HEK293 (cell line): ENCODE measurements around the gene BAG1.
A peak's percentile ranks its signal among the peaks of the same experiment; 100 is the strongest.

ENCODE experiments used
- CTCF ChIA-PET: fragments of 350-600 bp; formaldehyde crosslinking; extraction: SDS; loops from one replicate; lab custom pipeline; 2021; ENCODE audit warnings: antibody characterized with exemption; lab: Yijun Ruan, JAX
- POLR2A ChIA-PET: fragments of 300-600 bp; formaldehyde crosslinking; extraction: SDS; loops from one replicate; lab custom pipeline; 2020; ENCODE audit warnings: antibody characterized with exemption, inconsistent platforms; lab: Yijun Ruan, JAX
- H3K27ac ChIP-seq: fragments of 200-500 bp; sonication (Bioruptor generic); 2 replicates; pipeline ENCODE4 v1.5.1; 2014; ENCODE audit warnings: low read depth, low read length, control low read depth, inconsistent platforms; ENCODE audit errors: extremely low read depth
- H3K36me3 ChIP-seq, 2 experiments: fragments of 200-500 bp in 1 of 2; sonication (Bioruptor generic) in 1 of 2; 1 replicate in 1 of 2; 2 replicates in 1 of 2; pipeline ENCODE4 v1.5.1; 2014 to 2017; ENCODE audit warnings: inconsistent platforms in 2 of 2, low read length in 2 of 2; ENCODE audit not compliant: control insufficient read depth in 2 of 2, insufficient read depth in 1 of 2
- H3K4me1 ChIP-seq: fragments of 200-500 bp; sonication (Bioruptor generic); 2 replicates; pipeline ENCODE4 v1.5.1; 2014; ENCODE audit warnings: mild to moderate bottlenecking, low read length, inconsistent platforms; ENCODE audit not compliant: control insufficient read depth, insufficient read depth
- H3K4me3 ChIP-seq: 2 replicates; pipeline ENCODE4 v1.5.1; 2011; ENCODE audit warnings: low read depth, mild to moderate bottlenecking, control low read depth, low read length, moderate library complexity
- H3K9me3 ChIP-seq: fragments of 200-500 bp; sonication (Bioruptor generic); 2 replicates; pipeline ENCODE4 v1.5.1; 2014; ENCODE audit warnings: low read depth, low read length, inconsistent platforms; ENCODE audit not compliant: control insufficient read depth, insufficient read depth
- BCL11A ChIP-seq: fragments of 450-650 bp; formaldehyde crosslinking; IDR thresholded peaks from 2 replicates; pipeline ENCODE4 v1.5.1; 2016; ENCODE audit warnings: low read depth, missing biosample characterization, missing genetic modification characterization
- KLF1 ChIP-seq: fragments of 450-650 bp; formaldehyde crosslinking; IDR thresholded peaks from 2 replicates; pipeline ENCODE4 v1.5.1; 2016; ENCODE audit warnings: missing biosample characterization, missing genetic modification characterization
- KLF8 ChIP-seq: fragments of 450-650 bp; formaldehyde crosslinking; IDR thresholded peaks from 2 replicates; pipeline ENCODE4 v1.5.1; 2016; ENCODE audit warnings: missing biosample characterization, missing genetic modification characterization
- MZF1 ChIP-seq: fragments of 450-650 bp; formaldehyde crosslinking; IDR thresholded peaks from 2 replicates; pipeline ENCODE4 v1.5.1; 2017; ENCODE audit warnings: missing biosample characterization, missing genetic modification characterization, borderline replicate concordance
- SCRT2 ChIP-seq: fragments of 450-650 bp; formaldehyde crosslinking; IDR thresholded peaks from 2 replicates; pipeline ENCODE4 v1.5.1; 2016; ENCODE audit warnings: missing biosample characterization, missing genetic modification characterization
- ZNF211 ChIP-seq: fragments of 450-650 bp; formaldehyde crosslinking; IDR thresholded peaks from 2 replicates; pipeline ENCODE4 v1.5.1; 2016; ENCODE audit warnings: low read depth, missing biosample characterization, missing genetic modification characterization
- ZNF221 ChIP-seq: fragments of 450-650 bp; formaldehyde crosslinking; IDR thresholded peaks from 2 replicates; pipeline ENCODE4 v1.5.1; 2017; ENCODE audit warnings: missing biosample characterization, missing genetic modification characterization, borderline replicate concordance
- ZNF266 ChIP-seq: fragments of 450-650 bp; formaldehyde crosslinking; IDR thresholded peaks from 2 replicates; pipeline ENCODE4 v1.5.1; 2016; ENCODE audit warnings: missing biosample characterization, missing genetic modification characterization, low read depth
- ZNF335 ChIP-seq: fragments of 450-650 bp; formaldehyde crosslinking; conservative IDR thresholded peaks from 2 replicates; pipeline ENCODE4 v1.5.1; 2016; ENCODE audit warnings: missing biosample characterization, missing genetic modification characterization
- ZNF548 ChIP-seq: fragments of 450-650 bp; formaldehyde crosslinking; IDR thresholded peaks from 2 replicates; pipeline ENCODE4 v1.5.1; 2016; ENCODE audit warnings: missing biosample characterization, missing genetic modification characterization
- ZNF571 ChIP-seq: fragments of 450-650 bp; formaldehyde crosslinking; IDR thresholded peaks from 2 replicates; pipeline ENCODE4 v1.5.0; 2017; ENCODE audit warnings: missing biosample characterization, missing genetic modification characterization
- ZNF600 ChIP-seq: fragments of 450-650 bp; formaldehyde crosslinking; IDR thresholded peaks from 2 replicates; pipeline ENCODE4 v1.5.1; 2016; ENCODE audit warnings: missing biosample characterization, missing genetic modification characterization
- ZNF792 ChIP-seq: fragments of 450-650 bp; formaldehyde crosslinking; IDR thresholded peaks from 2 replicates; pipeline ENCODE4 v1.5.1; 2016; ENCODE audit warnings: missing biosample characterization, missing genetic modification characterization
- ZSCAN30 ChIP-seq: fragments of 450-650 bp; IDR thresholded peaks from 2 replicates; pipeline ENCODE4 v1.5.1; 2018; ENCODE audit warnings: missing biosample characterization, mild to moderate bottlenecking, missing genetic modification characterization, moderate library complexity
- TF ChIP-seq, protein P1 (sequence below): fragments of 450-650 bp; formaldehyde crosslinking; IDR thresholded peaks from 2 replicates; pipeline ENCODE4 v1.5.1; 2016; ENCODE audit warnings: missing biosample characterization, missing genetic modification characterization
- TF ChIP-seq, protein P2 (sequence below): fragments of 450-650 bp; formaldehyde crosslinking; IDR thresholded peaks from 2 replicates; pipeline ENCODE4 v1.5.1; 2016; ENCODE audit warnings: missing biosample characterization, missing genetic modification characterization
- TF ChIP-seq, protein P3 (sequence below): fragments of 450-650 bp; formaldehyde crosslinking; IDR thresholded peaks from 2 replicates; pipeline ENCODE4 v1.5.1; 2016; ENCODE audit warnings: missing biosample characterization, missing genetic modification characterization
- TF ChIP-seq, protein P4 (sequence below): sonication (generic); formaldehyde crosslinking; IDR thresholded peaks from 2 replicates; pipeline ENCODE4 v1.8.1; 2022; ENCODE audit warnings: mild to moderate bottlenecking, moderate library complexity, missing genetic modification reagents
- TF ChIP-seq, protein P5 (sequence below): fragments of 450-650 bp; formaldehyde crosslinking; IDR thresholded peaks from 2 replicates; pipeline ENCODE4; 2016; ENCODE audit warnings: missing biosample characterization, missing genetic modification characterization

The BAG1 gene

DNA sequence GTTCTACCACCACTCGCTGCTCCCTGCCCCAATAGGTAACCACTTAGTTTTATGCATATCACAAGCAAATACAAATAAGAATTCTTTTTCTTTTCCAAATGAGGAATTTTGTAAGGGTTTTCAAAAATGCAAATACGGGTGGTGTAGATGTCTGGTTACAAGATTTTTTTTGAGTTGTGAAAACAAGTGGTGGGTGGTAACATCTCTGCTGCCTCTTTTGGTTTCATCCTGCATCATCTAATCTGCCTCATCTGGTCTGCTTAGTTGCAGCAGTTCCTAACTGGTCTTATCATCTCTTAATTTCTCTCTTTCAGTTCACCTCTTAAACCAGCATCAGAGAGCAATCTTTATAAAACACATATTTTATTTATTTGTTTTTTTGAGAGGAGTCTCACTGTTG is 31.1 kb upstream of the BAG1 start (continued):
- TF ChIP-seq, protein P1, sequence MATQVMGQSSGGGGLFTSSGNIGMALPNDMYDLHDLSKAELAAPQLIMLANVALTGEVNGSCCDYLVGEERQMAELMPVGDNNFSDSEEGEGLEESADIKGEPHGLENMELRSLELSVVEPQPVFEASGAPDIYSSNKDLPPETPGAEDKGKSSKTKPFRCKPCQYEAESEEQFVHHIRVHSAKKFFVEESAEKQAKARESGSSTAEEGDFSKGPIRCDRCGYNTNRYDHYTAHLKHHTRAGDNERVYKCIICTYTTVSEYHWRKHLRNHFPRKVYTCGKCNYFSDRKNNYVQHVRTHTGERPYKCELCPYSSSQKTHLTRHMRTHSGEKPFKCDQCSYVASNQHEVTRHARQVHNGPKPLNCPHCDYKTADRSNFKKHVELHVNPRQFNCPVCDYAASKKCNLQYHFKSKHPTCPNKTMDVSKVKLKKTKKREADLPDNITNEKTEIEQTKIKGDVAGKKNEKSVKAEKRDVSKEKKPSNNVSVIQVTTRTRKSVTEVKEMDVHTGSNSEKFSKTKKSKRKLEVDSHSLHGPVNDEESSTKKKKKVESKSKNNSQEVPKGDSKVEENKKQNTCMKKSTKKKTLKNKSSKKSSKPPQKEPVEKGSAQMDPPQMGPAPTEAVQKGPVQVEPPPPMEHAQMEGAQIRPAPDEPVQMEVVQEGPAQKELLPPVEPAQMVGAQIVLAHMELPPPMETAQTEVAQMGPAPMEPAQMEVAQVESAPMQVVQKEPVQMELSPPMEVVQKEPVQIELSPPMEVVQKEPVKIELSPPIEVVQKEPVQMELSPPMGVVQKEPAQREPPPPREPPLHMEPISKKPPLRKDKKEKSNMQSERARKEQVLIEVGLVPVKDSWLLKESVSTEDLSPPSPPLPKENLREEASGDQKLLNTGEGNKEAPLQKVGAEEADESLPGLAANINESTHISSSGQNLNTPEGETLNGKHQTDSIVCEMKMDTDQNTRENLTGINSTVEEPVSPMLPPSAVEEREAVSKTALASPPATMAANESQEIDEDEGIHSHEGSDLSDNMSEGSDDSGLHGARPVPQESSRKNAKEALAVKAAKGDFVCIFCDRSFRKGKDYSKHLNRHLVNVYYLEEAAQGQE (tag by site-specific recombination) = no peak
- TF ChIP-seq ZNF211 (no peak), ZNF548 (no peak)
- TF ChIP-seq, protein P2, sequence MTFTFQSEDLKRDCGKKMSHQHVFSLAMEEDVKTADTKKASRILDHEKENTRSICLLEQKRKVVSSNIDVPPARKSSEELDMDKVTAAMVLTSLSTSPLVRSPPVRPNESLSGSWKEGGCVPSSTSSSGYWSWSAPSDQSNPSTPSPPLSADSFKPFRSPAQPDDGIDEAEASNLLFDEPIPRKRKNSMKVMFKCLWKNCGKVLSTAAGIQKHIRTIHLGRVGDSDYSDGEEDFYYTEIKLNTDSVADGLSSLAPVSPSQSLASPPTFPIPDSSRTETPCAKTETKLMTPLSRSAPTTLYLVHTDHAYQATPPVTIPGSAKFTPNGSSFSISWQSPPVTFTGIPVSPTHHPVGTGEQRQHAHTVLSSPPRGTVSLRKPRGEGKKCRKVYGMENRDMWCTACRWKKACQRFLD = no peak
- TF ChIP-seq, protein P3, sequence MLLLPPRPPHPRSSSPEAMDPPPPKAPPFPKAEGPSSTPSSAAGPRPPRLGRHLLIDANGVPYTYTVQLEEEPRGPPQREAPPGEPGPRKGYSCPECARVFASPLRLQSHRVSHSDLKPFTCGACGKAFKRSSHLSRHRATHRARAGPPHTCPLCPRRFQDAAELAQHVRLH = no peak

DNA sequence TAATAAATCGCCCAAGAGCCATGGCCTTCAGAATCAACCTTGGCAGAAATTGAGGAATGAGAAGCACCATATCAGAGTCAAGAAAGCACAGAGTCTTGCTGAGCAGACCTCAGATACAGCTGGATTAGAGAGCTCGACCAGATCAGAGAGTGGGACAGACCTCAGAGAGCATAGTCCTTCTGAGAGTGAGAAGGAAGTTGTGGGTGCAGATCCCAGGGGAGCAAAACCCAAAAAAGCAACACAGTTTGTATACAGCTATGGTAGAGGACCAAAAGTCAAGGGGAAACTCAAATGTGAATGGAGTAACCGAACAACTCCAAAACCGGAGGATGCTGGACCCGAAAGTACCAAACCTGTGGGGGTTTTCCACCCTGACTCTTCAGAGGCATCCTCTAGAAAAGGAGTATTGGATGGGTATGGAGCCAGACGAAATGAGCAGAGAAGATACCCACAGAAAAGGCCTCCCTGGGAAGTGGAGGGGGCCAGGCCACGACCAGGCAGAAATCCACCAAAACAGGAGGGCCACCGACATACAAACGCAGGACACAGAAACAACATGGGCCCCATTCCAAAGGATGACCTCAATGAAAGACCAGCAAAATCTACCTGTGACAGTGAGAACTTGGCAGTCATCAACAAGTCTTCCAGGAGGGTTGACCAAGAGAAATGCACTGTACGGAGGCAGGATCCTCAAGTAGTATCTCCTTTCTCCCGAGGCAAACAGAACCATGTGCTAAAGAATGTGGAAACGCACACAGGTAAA is 30.3 kb upstream of the BAG1 start:
- H3K4me3 ChIP-seq = no peak overlapping the region
- H3K36me3 ChIP-seq = peaks cover 11 to 82% of the 10 kb centered on the region in 2 experiments; a peak in 2 of 3 replicates

DNA sequence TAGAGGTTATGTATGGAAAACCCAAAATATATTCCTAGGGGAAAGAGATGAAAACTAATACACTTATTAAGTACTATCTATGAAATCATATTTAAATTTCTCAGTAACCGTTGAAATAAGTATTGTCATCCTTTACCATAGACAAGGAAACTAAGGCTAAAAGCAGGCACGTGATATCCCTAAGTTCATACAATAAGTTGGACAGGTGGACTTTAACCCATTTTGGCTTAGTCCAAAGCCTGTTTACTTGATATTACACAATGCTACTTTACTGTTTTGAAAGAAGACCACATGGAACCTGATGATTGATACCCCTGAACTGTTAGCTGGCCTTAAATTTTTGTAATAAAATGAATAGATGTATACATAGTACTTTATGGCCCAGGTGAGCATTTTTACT is 29.3 kb upstream of the BAG1 start:
- H3K4me1 ChIP-seq = no peaks in the 10 kb centered on the region
- POLR2A ChIA-PET = no interaction called here
- CTCF ChIA-PET = no interaction called here

More for the DNA sequence above, 30.3 kb upstream of the BAG1 start:
- Histone ChIP-seq H3K9me3 (no peaks in the 10 kb centered on the region), H3K27ac (no peak overlapping the region), H3K4me1 (no peaks in the 10 kb centered on the region)
- CTCF ChIA-PET = no interaction called here
- POLR2A ChIA-PET = no interaction called here
- TF ChIP-seq SCRT2 (tag by site-specific recombination) (peak; percentile 33; the same call in 1 of the 2 replicates), KLF8 (tag by site-specific recombination) (no peak)

More for the DNA sequence above, 29.3 kb upstream of the BAG1 start:
- Histone ChIP-seq H3K27ac (no peak overlapping the region), H3K4me3 (no peak overlapping the region), H3K36me3 (peaks cover 11 to 71% of the 10 kb centered on the region in 2 experiments; a peak in 2 of 3 replicates), H3K9me3 (no peaks in the 10 kb centered on the region)
- TF ChIP-seq, protein P4, sequence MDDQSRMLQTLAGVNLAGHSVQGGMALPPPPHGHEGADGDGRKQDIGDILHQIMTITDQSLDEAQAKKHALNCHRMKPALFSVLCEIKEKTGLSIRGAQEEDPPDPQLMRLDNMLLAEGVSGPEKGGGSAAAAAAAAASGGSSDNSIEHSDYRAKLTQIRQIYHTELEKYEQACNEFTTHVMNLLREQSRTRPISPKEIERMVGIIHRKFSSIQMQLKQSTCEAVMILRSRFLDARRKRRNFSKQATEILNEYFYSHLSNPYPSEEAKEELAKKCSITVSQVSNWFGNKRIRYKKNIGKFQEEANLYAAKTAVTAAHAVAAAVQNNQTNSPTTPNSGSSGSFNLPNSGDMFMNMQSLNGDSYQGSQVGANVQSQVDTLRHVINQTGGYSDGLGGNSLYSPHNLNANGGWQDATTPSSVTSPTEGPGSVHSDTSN (CRISPR knock-in tag) = no peak
- TF ChIP-seq ZNF792 (tag by site-specific recombination) (no peak), BCL11A (tag by site-specific recombination) (no peak), KLF1 (tag by site-specific recombination) (no peak), ZSCAN30 (tag by site-specific recombination) (no peak), ZNF600 (tag by site-specific recombination) (no peak), ZNF266 (no peak), ZNF221 (tag by site-specific recombination) (no peak), ZNF335 (tag by site-specific recombination) (no peak), MZF1 (tag by site-specific recombination) (no peak), ZNF571 (tag by site-specific recombination) (no peak)
- TF ChIP-seq, protein P5, sequence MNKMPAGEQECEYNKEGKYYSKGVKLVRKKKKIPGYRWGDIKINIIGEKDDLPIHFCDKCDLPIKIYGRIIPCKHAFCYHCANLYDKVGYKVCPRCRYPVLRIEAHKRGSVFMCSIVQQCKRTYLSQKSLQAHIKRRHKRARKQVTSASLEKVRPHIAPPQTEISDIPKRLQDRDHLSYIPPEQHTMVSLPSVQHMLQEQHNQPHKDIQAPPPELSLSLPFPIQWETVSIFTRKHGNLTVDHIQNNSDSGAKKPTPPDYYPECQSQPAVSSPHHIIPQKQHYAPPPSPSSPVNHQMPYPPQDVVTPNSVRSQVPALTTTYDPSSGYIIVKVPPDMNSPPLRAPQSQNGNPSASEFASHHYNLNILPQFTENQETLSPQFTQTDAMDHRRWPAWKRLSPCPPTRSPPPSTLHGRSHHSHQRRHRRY (tag by site-specific recombination) = no peak
